Measurements from ENCODE around the gene MAB21L1.

- TF ChIP-seq CTCF (IDR thresholded peaks at IDR 0.05) = no peak
- no peak for TF ChIP-seq POLR2A (IDR thresholded peaks at IDR 0.05)
Measured at GRCh38 chr13:35512271-35512920, 35.9 kb upstream of the MAB21L1 start.

Data from heart left ventricle (tissue), 13 donors.